GM12874 (cell line): ENCODE data around the gene POLD2.

Source experiments
- CTCF ChIP-seq: IDR thresholded peaks from 2 replicates; pipeline ENCODE4 v1.5.1; 2011; ENCODE audit warnings: low read depth, mild to moderate bottlenecking, control low read depth, low read length, moderate library complexity; ENCODE audit not compliant: insufficient read depth

Gene POLD2

GRCh38 chr7:44067064-44067951, 56.0 kb downstream of the POLD2 start:
- no peak for TF ChIP-seq CTCF

GRCh38 chr7:44066494-44067063, 56.8 kb downstream of the POLD2 start:
- no peak for TF ChIP-seq CTCF

- TF ChIP-seq CTCF, result no peak
Measured at GRCh38 chr7:44066111-44066460, 57.3 kb downstream of the POLD2 start.

- no peak for TF ChIP-seq CTCF
Measured at GRCh38 chr7:44065431-44066110, 57.8 kb downstream of the POLD2 start, which contains the start of gene PGAM2. Gene PGAM2 (minus strand): TSS chr7:44065567. CDS start chr7:44065529, 38 bp downstream.

- no peak for TF ChIP-seq CTCF
Measured at GRCh38 chr7:44064791-44065430, 58.4 kb downstream of the POLD2 start.
